A549 treated with dexamethasone at 1 μM for 4 hours (cell line): Measurements from ENCODE around the gene SEC11A. TPM values are rescaled to one million over a fixed set of nuclear protein-coding genes. Genes with fewer than 3 reads are reported as not detected.

Source experiments
- total RNA-seq: library from RNA; stranded (reverse); fragments of 200-300 nt; extraction: Qiagen RNA extraction; gene quantifications from 5 replicates; pipeline ENCODE4 v1.2.3, GENCODE V29; 2022

Gene SEC11A
- total RNA-seq = 333 to 435 TPM (median 351 TPM) in 5 replicates

DNA sequence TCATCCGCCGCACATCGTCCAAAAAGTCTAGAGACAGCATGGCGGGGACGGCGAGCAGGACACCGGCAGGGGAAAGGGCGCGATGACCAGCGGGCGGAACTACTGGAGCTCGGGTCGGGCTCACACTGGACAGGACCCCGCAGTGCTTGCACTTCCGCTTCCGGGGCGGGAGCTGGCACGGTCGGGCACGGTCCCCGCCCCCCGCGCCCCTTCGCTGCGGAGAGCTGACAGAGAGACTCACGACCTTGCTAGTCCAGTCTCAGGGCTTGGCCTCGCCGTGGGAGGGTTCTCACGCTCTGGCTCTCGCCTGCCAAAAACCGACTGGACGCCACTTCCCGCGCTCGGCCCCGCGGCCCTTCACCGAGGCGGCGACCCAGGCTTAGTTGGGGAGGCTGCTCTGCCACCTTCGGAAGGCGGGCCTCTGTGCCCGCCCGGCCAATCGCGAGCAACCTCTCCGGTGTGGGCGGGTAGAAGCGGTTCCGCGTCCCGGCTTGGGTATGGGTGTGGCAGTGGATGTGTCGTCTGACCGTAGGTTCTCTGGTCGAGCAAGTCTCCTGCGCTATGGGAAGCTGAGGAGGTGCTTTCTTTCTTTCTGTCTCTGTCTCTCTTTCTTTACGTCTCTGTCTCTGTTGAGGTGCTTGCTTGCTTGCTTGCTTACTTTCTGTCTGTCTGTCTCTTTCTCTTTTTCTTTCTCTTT is at the start of gene SEC11A:
Gene SEC11A, minus strand, starts transcription at position 104 of the 697 bp plus-strand sequence. Its CDS starts 64 bp downstream, at position 40.

DNA sequence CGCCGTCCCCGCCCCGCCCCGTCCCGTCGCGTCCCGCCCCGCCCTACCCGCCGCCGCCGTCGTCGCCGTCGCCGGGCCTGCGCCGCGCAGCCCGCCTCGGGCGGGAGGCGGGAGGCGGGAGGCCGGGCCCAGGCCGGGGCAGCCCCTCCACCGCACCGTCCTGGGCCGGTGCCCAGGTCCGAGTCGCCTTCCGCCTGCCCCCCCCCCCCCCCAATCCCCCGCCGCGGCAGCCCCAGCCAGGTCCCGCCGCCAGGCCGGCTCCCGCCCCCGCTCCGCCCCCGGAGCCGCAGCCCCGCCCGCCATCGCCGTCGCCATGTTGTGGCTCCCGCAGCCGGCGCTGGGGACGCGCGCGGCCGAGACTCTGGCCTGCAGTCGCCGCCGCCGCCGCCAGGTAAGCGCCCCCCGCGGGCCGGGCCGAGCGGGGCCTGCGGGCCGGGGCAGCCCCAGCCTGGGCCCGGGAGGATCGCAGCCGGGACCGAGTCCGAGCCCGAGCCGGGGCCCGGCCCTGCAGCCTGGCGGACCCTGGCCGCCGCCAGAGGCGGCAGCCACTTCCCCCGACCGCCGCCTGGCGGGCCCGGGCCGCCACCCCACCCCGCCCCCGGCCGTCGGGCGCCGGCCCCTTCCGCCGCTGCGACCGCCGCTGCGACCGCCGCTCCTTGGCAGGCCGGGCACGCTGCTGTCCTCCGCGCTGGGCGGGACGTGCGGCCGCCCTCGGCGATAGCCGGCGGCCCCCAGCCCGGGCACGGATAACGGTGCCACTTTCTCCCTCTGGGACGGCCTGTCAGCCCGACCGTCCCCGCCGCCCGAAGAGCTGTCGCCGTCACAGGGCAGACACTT is 32.6 kb upstream of the SEC11A start, which contains the start of gene ZNF592:
Gene ZNF592, plus strand, starts transcription at position 319 of the 837 bp plus-strand sequence. CDS start 34,084 bp downstream, outside the sequence.

DNA sequence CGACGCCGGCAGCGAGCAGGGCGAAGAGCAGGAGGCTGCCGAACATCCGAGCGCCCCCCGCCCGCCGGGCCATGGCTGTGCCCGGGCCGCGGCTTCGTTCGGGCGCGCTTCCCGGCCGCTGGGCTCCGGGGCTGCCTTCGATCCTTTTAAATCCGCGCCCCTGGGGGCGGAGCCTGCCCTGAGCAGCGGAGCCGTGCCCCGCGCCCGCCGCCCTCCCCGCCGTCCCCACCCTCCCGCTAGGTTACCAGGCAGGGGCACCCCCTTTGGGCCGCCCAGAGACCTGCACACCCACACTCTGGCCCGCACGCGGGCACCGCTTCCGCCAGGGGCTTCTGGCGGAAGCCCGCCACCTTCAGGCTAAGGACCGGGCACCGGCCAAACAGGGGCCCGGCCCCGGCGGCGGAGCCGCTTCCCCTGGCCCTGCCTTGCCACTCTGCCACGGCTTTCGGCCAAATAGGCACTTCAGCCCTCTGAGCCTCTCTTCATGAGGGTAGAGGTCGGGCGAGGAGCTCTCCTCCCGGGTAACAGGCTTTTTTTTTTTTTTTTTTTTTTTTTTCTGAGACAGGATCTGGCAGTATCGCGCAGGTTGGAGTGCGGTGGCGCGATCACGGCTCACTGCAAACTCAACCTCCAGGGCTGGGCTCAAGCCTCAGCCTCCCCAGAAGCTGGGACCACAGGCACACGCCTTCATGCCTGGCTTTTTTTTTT is 57.7 kb downstream of the SEC11A start, which contains the start of gene NMB:
Gene NMB, minus strand, starts transcription at position 120 of the 708 bp plus-strand sequence. Its CDS starts 47 bp downstream, at position 73.

DNA sequence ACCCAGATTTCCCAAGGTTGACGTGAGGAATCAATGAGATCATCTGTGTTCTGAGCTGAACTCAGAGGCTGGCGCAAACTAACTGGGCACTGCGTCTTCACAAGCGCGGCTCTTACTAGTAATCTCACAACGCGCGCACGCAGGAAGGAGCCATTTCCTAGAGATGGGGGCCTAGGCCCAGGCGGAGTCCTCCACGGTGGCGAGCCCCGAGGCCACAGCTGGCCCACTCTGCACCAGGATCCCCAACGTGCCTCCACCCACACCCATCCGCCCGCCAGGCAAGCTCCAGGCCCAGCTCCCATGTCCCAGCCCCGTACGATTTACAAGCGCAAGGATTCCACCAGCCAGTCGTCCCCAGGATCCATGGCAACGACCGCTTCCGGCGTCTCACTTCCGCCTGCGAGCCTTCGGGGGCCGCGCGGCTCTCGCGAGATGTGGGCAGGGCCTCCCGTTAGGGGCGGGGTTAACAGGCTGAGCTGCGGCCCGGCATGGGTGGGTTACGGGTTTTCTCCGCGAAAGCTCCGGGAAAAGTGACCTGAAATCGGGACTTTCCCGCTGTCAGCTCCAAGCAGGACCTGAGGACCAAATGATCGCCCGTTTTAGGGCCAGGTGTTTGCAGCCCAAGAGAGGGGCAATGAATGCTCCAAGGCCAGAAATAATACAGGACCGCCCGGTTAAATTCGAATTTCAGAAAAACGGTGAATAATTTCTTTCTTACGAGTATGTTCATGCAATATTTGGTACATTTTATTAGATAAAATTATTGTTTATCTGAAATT is 61.8 kb downstream of the SEC11A start, which contains the start of gene WDR73:
Gene WDR73, minus strand, starts transcription at position 374 of the 779 bp plus-strand sequence. Its CDS starts 9 bp downstream, at position 365.

Other genes starting within 250 kb of the SEC11A start
- 10.7 to 13.9 TPM (median 13.2 TPM) in 5 replicates for gene ZSCAN2, start 115.1 kb downstream of the SEC11A start, total RNA-seq
- gene WDR73, start 61.9 kb downstream of the SEC11A start, total RNA-seq = 32.2 to 36.8 TPM (median 33.3 TPM) in 5 replicates
- 16.9 to 23.0 TPM (median 19.2 TPM) in 5 replicates for gene NMB, start 57.9 kb downstream of the SEC11A start, total RNA-seq
- gene ZNF592, start 32.5 kb upstream of the SEC11A start, total RNA-seq = 13.4 to 24.5 TPM (median 22.9 TPM) in 5 replicates
- gene ALPK3, start 101.2 kb upstream of the SEC11A start, total RNA-seq = 0.03 to 0.22 TPM (median 0.10 TPM) in 5 replicates
- 0.04 TPM in 1 of 5 replicates, not detected in the others for gene SLC28A1, start 168.5 kb upstream of the SEC11A start, total RNA-seq